NCI-H146 treated with DMSO at 0.1 percent for 48 hours (cell line): Measurements from ENCODE around the gene C12orf57.

Source experiments
- DNase-seq: peaks from one replicate; lab custom pipeline; 2025; ENCODE audit not compliant: unreplicated experiment; lab: John Stamatoyannopoulos, UW

C12orf57 gene

DNA sequence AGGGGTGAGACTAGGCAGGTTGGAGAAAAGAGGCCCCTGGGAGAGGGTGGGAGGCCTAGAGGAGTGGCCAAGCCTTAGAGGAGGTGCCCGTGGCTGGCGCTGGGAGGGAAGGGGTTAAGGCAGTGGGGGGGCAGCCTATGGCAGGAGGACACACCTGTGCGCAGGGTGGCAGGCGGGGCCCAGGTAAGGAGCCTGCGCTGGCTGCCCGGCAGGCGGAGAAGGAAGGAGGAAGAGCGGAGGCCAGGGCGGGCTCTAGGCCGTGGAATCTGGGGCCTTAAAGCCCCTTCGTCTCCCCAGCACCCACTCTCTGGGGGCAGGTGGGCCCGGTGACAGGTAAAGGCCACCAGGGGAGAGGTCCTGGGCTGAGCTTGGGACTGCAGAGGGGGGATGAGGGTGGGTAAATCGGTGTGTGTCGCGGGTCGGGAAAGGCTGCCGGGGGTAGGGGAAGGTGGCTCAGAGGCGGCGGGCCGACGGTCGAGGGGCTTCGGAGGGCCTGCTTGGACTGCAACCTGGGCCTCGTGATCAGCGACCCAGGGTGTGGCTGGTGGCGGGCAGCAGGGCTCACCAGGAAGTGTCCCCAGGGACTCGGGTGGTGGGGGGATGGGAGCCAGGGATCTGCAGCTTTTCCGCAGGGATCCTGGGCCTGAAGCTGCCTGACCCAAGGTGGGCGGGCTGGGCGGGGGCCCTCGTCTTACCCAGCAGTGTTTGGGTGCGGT is 19.4 kb downstream of the C12orf57 start:
- DNase-seq: peak; percentile 98

DNA sequence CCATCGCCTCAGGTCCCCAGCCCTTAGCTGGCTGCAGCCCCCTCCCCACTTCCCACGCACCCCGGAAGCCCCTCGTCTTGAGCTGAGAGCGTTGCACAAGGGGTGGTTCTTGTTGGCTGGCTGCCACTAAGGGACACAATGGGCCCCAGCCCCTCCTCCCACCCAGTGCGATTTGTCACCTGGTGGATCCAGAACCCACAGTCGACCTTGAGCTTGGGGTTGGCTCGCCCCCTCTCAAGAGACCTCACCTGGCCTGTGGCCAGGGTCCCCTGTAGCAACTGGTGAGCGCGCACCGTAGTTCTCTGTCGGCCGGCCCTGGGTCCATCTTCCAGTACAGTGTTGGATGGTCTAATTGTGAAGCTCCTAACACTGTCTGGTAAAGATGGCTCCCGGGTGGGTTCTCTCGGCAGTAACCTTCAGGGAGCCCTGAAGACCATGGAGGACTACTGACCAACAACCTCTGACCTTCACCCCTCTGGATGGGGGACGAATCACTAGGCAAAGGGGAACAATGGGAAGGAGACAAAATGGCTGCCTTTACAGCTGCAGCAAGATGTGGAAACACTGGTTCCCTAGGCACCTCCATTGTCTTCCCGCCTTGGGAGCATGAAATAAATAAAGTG is 20.1 kb downstream of the C12orf57 start:
- peak; percentile 77 for DNase-seq

DNA sequence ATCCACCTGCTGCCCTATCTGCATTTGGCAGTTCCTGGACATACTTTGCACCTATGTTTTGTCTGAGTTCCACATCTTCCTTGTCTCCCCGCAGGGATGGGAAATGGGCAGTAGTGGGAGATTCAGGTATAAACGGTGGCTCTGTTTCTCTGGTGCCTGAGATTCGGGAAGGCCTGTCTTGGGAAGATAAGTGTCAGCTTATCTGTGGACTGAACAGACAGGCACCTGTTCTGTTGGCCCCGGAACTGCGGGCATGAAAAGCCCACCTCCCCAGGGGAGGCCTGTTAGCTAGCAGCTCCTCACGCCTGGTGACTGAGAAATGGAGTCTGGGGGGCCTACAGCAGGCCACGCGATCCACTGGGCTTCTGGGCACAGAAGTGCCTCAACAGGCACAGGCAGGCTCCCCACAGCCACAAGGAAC is 20.8 kb downstream of the C12orf57 start:
- DNase-seq: no peak

DNA sequence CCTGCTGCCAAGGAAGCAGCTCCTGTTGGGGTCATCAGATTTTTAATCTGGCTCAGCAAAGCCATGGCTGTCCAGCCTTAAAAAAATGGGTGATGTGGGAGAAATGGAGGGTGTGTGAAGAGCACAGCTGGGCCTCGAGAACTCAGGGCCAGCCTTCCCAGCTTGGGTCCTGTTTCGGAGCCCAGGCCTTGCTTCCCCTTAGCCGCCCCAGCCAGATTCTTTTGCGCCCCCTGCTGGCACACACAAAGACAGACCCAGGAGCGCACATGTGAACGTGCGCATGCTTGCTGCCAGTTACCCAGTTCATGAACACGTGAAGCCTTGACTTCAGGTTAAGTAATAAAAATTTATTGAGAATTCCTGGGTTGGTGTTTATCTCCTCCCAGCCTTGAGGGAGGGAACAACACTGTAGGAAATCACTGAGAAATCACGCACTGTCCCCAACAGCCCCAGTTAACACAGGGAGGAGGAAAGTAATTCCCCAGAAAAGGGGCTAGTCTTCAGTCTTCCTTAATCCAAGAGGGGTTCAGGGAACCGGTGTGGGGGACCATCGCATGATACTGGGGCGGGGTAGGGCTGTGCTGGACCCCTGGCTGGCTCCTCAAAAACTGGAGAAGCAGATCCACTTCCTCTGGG is 21.3 kb downstream of the C12orf57 start:
- DNase-seq: peak; percentile 93

DNA sequence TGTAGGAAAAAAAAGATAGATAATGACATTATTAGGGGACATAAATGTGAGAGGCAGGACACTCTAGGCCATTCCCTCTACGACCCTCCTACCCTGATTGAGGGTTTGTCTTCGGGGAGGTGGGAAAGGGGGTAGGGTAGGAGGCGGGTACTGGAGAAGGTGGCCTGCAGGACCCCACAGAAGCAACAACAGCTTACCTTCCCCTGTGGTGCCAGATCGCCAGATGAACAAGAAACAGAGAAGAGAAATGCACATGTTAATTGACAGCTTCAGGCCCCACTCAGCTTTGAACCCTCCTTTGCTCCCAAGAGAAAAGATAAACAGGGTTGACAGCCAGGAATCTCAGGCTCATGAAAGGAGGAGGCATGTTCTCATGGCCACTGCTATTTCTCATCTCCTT is 21.9 kb downstream of the C12orf57 start:
- no peak for DNase-seq

DNA sequence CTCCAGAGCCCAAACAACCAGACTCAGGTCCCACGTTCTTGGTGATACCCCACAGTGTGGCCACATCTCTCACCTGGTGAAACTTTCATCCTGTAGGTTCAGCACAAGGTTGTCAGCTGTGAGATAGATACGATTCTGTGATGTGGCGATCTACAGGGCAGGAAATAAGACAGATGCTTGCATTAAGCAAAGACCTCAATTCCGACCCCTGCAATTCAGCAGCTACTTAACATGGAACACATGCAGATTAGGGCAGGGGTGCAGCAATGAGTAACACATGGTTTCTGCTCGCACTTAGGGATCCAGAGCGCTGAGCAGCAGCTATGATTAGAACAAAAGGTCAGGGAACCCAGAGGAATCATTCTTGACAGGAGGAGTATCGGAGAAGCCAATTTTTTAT is 22.5 kb downstream of the C12orf57 start:
- no peak for DNase-seq

DNA sequence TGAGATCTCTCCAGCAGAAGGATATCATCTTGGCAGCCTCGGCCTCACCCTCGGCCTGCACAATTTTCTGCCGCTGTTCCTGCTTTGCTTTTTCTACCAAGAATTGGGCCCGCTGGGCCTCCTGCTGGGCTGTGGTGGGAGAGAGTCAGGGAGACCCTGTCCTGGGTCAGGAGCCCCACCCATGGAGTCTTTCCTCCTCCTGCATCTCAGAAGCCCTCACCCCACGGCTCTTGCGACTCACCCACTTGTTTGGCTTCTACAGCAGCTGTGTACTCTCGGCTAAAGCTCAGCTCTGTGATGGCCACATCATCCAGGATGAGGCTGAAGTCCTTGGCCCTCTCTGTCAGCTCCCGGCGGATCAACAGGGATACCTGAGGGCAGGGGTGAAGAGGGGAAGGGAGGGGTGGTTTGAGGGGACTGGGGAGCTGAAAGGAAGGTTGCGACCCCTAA is 23.9 kb downstream of the C12orf57 start:
- DNase-seq: no peak

DNA sequence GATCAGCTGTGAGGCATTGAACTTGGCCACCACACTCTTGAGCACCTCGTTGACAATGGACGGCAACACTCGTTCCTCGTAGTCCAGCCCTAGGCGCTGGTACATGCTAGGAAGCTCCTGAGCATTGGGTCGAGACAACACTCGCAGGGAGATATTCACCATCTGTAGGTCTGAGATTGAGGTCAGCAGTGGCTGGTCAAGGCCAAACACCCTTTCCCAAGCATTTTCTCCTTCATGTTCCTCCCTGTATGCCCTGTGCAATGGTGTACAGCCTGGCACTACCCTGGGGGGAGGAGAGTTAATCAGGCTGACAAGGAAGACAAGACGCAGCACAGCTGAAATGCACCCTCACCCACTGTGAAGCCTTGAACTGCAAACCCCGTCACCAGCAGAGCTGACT is 24.6 kb downstream of the C12orf57 start:
- DNase-seq: no peak

DNA sequence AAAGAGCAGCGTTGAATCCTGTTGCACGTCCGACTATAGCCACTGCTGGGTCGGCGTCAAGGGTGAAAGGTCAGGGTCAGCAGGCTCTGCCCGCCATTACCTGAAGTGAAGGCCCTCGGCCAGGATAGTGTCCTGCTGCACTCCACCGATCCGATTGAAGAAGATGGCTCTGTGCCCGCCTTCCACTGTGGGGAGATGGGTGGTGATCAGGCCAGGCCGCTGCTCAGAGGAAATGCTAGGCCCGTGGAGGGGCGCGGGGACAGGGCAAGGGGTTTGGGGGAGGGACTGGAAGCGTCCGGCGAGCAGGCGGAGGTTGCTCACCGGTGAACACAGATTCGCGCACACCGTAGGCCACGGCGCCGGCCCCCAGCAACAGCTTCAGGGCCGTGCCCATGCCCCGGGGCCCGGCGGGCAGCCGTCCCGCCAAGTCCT is 26.3 kb downstream of the C12orf57 start:
- DNase-seq: no peak

DNA sequence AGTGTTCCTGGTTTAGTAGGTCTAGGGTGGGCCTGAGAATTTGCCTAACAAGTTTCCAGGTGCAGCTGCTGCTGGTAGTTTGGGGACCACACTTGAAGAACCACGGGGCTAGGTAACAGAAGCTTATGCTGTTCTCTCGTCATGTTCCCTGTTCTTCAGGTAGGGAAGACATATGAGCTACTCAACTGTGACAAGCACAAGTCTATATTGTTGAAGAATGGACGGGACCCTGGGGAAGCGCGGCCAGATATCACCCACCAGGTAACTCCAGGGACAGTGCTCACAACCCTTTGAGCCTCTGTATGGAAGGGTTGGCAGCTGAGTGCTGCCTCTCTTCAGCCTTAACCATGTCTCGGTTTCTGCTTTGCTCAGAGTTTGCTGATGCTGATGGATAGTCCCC is 30.4 kb downstream of the C12orf57 start:
- no peak for DNase-seq

DNA sequence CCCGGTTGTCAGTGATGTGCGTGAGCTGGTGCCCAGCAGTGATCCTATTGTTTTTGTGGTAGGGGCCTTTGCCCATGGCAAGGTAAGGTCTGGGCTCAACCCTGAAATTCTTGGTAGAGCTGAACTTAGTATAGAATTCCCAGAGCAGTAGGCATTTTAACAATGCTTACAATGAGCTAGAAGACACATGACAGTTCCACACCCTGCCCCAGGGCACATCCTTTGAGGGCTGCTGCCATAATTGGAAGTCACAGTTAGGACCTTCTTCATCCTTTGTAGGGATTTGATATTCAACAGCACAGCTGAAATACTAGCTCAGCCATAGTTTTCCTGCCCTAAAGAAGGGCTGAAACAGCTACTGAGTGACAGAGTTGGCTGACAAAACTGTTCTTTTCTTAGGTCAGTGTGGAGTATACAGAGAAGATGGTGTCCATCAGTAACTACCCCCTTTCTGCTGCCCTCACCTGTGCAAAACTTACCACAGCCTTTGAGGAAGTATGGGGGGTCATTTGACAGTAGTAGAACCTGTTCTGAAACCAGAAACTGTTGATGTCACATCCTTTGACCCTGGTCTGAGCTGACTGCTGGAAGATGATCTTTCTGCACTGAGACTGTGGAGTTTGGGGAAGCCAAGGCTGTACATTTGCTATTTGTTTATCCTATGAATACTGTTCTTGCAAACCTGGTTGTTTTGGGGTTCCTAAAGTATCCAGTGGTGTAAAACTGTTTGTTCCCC is 31.6 kb downstream of the C12orf57 start:
- no peak for DNase-seq

DNA sequence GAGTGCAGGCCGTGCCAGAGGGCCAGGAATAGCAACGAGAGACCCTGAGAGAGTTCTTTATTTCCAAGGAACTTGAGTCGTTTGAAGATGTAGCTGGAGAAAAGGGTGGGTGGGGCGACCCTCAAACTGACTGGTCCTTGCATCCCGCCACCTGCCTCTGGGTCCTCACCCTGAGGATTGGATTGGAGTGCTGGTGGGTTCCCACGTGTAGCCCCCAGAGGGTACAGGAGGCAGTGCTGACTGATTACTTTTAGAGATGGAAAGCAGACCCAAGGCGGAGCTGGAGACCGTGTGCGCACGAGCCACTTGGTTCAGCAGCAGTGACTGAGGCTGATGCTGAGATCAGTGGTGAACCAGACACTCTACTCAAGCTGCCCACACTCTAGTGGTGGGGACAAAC is 33.8 kb downstream of the C12orf57 start:
- no peak for DNase-seq

DNA sequence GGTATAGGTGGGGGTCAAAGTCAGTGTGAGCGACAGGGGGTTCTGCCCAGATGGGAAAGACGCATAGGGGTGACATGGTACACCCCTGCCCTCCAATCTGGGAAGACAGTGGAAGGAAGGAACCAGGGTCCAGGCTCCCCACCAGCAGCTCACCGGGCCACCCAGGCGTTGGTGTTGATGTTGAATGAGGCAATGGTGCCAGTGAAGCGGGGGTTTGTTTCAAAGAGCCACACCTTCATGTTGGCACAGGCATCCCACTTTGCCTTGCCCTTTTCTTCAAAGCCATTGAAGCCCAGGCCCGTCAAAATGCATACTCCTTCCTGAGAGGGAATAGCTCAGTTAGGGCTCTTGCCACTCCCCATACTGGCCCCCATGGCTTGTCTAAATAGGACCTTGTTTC is 34.4 kb downstream of the C12orf57 start:
- DNase-seq: no peak

DNA sequence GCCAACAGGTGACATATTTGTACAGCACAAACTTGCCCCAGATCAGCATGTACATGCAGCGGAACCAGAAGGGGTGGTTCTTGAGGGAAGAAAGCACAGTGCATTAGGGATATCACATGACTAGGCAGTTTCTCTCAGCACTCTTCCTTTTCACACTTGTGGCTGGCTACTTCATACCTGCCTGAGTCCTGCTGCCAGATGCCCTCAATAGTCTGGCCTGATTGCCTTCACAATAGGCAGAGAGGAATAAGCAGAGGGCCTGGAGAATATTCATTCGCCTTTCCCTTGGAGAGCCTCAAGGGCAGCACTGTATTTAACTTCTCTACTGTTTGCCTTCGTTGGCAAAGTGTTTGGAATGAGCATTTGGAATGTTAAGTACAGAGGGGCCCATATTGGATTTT is 34.8 kb downstream of the C12orf57 start:
- no peak for DNase-seq

DNA sequence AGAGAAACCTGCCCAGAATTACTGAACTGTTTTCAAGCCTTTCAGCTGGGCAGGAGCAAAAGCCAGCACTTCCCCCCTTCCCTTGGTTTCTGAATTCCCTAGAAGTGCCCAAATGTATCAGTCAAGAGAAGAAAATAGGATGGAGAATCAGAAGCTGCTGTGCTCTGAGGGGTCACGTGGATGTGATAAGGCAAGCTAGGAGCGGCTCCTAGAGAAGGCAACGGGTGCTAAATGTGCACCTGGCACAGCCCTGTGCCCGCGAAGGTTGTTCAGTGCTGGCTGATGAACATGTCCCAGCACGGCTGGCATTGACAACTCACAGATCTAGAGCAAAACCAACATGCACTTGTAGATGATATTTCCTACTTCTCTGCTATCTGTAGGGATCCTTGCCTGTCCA is 35.2 kb downstream of the C12orf57 start:
- no peak for DNase-seq

DNA sequence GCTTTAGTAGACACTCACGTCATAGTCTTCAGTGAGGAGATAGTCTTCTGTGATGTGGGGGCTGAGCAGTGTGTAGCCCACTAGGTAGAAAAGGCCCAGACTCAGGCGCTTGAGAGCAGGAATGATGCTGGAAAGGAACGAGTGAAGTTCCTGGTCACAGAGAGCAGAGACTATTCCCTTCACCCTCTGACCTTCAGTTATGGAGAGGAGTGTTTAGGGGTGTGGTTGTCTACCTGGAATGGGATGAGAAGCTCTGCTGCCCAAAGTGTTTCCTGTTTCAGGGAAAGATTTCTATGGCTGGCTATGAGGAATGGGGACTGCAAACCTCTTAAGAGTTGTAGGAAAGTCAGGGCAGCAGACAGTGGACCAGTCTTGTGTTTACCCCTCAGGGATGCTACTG is 35.6 kb downstream of the C12orf57 start:
- no peak for DNase-seq

DNA sequence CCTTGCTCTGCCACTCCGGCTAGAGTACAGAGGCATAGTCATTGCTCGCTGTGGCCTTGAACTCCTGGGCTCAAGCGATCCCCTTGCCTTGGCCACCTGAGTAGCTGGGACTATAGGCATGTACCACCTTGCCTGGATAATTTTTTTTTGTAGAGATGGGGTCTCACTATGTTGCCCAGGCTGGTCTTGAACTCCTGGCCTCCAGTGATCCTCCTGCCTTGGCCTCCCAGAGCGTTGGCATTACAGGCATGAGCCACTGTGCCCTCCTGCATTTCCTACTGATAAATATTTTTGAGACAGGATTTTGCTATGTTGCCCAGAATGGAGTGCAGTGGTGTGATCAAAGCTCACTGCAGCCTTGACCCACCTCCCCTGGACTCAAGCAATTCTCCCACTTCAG is 36.3 kb downstream of the C12orf57 start:
- no peak for DNase-seq

DNA sequence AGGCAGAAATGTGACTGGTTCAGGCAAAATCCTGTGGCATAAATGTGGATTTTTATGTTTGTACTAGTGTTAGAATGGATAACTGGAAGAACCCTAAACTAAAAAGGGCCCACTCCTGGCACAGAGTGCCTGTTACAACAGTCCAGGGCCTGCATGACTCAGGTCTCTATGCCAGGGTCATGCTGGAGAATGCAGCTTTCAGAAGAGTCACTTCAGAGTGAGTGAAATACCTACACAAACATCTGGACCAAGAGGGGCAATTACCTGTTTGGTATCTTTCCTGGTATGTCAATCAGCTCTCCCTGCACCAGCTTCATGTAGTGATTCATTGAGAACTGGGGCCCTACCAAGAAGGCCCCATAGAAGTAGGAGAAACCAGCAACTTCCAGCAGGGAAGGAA is 36.9 kb downstream of the C12orf57 start:
- DNase-seq: no peak

DNA sequence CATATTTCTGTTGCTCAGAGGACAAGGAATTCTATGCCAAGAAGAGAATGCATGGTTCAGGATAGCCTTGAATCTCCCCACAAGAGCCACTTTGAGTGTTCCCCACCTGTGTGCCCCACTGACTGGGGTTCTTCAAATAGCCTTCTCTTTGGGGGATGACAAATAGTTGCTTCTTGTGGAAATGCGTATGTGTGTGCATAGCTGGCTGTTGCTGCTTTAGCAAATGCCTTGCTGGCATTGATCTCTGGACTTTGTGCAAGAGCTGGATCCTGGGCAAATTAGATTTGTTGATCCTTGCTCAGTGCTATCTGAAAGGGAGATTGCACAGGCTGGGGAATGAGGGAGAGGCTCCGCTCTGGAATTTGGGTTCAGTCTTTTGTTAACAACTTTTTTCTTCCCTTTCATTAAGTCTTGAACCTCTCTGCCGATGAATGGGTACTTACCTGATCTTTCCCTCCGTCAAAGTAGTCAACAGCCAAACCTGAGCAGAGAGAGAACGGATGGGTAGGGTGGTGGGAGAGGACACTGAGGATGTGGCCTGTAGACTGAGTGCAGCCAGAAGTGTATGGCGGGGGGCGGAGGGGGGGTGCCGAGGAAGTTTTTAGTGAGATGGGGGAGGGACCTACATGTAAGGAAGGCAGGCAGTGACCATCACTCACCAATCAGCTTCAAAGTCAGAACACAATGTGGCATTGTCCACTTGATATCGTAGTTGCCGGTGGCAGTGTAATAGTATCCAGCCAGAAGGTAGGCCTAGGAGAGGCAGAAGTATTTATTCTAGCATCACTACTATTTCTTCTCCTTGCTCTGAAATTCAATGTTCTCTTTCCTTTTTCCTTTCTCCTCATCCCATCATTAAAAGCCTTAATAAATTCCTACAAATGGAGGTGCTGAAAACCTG is 37.6 kb downstream of the C12orf57 start:
- no peak for DNase-seq

DNA sequence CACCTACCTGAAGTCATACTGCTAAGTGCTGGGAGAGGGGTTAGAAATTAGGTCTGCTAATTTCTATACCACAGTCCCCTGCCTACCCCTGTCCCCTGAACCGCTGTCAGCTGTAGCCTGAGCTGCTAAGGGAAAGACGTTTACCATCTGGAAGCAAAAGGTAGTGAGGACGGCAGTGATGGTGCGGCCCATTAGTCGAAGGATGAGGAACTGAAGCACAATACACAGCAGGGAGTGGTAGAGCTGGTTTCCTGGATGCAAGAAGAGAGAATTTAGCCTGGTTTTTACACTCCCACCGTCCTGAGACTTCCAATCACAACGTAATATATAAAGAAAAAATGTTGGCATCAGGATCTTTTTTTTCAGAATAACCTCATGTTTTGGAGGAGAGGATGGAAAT is 38.7 kb downstream of the C12orf57 start:
- no peak for DNase-seq
